ENCODE data around the gene NLGN1. TPM values are rescaled to one million over a fixed set of nuclear protein-coding genes. Genes with fewer than 3 reads are reported as not detected.

The NLGN1 gene
- total RNA-seq, 1 donor: 6.1 TPM

- TF ChIP-seq, protein P1, sequence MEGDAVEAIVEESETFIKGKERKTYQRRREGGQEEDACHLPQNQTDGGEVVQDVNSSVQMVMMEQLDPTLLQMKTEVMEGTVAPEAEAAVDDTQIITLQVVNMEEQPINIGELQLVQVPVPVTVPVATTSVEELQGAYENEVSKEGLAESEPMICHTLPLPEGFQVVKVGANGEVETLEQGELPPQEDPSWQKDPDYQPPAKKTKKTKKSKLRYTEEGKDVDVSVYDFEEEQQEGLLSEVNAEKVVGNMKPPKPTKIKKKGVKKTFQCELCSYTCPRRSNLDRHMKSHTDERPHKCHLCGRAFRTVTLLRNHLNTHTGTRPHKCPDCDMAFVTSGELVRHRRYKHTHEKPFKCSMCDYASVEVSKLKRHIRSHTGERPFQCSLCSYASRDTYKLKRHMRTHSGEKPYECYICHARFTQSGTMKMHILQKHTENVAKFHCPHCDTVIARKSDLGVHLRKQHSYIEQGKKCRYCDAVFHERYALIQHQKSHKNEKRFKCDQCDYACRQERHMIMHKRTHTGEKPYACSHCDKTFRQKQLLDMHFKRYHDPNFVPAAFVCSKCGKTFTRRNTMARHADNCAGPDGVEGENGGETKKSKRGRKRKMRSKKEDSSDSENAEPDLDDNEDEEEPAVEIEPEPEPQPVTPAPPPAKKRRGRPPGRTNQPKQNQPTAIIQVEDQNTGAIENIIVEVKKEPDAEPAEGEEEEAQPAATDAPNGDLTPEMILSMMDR (IDR thresholded peaks at IDR 0.05; ENCODE audit: insufficient read depth, low read length): no peak
- DNase-seq (ENCODE audit: low read depth): no peak
- no peak overlapping the region for H3K4me3 ChIP-seq (ENCODE audit: low read depth, low read length)
Measured at GRCh38 chr3:173547070-173547469, 149.5 kb downstream of the NLGN1 start.

DNA sequence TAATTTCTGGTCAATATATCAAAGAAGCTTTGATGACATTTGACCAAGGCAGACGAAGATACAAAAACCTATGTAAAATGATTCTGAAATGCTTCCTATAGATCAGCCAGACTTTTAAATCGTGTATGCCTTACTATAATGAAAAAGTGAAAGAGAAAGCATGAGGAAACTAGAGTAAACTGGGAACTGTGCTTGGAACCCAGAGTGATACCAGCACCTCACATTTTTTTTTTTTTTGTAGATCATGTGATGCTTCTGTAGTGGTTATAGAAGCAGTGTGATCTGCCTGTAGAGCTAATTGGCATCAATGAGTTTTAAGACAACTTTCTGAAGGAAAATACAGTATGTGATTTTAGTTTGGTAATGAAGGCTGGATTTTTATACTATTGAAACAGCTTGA lies 150.7 kb downstream of the NLGN1 start:
- DNase-seq (ENCODE audit: low read depth): no peak
- TF ChIP-seq, protein P1 (IDR thresholded peaks at IDR 0.05; ENCODE audit: insufficient read depth, low read length): no peak
- H3K4me3 ChIP-seq (ENCODE audit: low read depth, low read length): no peak overlapping the region

GRCh38 chr3:173552526-173552925 lies 155.0 kb downstream of the NLGN1 start:
- TF ChIP-seq, protein P1 (IDR thresholded peaks at IDR 0.05; ENCODE audit: insufficient read depth, low read length): no peak
- DNase-seq (ENCODE audit: low read depth): no peak
- no peak overlapping the region for H3K4me3 ChIP-seq (ENCODE audit: low read depth, low read length)

DNA sequence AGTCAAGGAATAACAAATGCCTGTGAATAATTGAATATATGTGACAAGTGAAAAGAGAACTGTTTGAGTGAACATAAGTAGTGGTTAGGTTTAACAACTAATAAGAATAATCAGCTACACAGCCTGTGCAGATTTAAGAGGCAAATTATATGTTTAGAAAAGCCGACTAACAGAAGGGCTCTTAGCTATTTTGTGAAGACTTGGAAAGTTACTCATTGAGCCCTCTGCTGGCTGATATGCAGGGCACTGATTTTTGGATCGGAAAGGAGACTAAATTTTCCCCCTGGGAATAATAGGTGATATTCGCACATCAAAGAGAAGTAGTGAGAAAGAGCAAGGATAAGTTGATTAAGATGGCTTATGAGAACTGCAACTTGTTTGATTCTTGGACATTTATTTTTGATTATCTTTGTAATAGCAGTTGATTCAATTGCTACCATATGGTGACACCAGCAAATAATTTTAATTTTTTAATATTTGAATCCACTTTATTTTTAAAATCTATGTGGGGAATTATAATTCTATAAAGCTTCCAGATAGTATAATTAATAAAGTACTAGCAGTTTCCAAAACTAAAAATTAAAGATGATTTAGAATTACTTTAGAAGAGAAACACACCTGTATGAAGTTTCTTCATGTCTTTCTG lies 156.2 kb downstream of the NLGN1 start:
- no peak overlapping the region for H3K4me3 ChIP-seq (ENCODE audit: low read depth, low read length)
- peak; percentile 60 for DNase-seq (ENCODE audit: low read depth)
- TF ChIP-seq, protein P1 (IDR thresholded peaks at IDR 0.05; ENCODE audit: insufficient read depth, low read length): peak; percentile 77

DNA sequence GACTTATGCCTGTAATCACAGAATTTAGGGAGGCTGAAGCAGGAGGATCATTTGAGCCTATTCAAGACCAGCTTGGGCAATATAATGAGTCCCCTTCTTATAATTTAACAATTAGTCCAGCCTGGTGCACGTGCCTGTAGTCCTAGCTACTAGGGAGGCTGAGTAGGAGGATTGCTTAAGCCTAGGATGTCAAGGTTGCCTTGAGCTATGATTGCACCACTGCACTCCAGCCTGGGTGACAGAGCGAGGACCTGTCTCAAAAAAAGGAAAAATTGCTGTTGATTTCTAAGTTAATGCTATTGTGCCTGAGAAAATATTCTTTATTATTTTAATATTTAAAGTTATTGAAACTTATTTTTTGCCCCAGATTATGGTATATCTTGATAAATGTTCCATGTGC lies 159.0 kb downstream of the NLGN1 start:
- TF ChIP-seq, protein P1 (IDR thresholded peaks at IDR 0.05; ENCODE audit: insufficient read depth, low read length): no peak
- H3K4me3 ChIP-seq (ENCODE audit: low read depth, low read length): no peak overlapping the region
- DNase-seq (ENCODE audit: low read depth): no peak

GRCh38 chr3:173567997-173568396 lies 170.5 kb downstream of the NLGN1 start:
- H3K4me3 ChIP-seq (ENCODE audit: low read depth, low read length): no peak overlapping the region
- no peak for DNase-seq (ENCODE audit: low read depth)
- TF ChIP-seq, protein P1 (IDR thresholded peaks at IDR 0.05; ENCODE audit: insufficient read depth, low read length): no peak

DNA sequence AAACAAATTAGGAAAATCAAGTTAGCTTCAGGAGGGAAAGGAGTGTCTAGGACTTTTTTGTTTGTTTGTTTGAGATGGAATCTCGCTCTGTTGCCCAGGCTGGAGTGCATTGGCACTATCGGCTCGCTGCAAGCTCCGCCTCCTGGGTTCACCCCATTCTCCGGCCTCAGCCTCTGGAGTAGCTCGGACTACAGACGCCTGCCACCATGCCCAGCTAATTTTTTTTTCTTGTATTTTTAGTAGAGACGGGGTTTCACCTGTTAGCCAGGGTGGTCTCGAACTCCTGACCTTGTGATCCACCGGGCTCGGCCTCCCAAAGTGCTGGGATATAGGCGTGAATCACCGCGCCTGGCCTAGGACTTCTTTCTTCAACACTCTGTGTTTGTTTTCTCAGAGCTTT lies 171.1 kb downstream of the NLGN1 start:
- TF ChIP-seq, protein P1 (IDR thresholded peaks at IDR 0.05; ENCODE audit: insufficient read depth, low read length): no peak
- no peak for DNase-seq (ENCODE audit: low read depth)
- H3K4me3 ChIP-seq (ENCODE audit: low read depth, low read length): no peak overlapping the region
